ENCODE data around the gene MUCL3.

- TF ChIP-seq, protein P1, sequence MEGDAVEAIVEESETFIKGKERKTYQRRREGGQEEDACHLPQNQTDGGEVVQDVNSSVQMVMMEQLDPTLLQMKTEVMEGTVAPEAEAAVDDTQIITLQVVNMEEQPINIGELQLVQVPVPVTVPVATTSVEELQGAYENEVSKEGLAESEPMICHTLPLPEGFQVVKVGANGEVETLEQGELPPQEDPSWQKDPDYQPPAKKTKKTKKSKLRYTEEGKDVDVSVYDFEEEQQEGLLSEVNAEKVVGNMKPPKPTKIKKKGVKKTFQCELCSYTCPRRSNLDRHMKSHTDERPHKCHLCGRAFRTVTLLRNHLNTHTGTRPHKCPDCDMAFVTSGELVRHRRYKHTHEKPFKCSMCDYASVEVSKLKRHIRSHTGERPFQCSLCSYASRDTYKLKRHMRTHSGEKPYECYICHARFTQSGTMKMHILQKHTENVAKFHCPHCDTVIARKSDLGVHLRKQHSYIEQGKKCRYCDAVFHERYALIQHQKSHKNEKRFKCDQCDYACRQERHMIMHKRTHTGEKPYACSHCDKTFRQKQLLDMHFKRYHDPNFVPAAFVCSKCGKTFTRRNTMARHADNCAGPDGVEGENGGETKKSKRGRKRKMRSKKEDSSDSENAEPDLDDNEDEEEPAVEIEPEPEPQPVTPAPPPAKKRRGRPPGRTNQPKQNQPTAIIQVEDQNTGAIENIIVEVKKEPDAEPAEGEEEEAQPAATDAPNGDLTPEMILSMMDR (IDR thresholded peaks at IDR 0.05), result no peak
- no peak for TF ChIP-seq TEAD4 (IDR thresholded peaks at IDR 0.05; ENCODE audit: borderline replicate concordance, insufficient read depth)
These were observed 38.9 kb downstream of the MUCL3 start for GRCh38 chr6:30979690-30980089.
